Nucleus accumbens (tissue), 56 donors: ENCODE results near the gene OGFOD3.
"Not testable (repeated sequence)": the region's sequence is repeated elsewhere in the genome, so short reads cannot be mapped to it uniquely, and the experiment has no call there.

Experiments used
- DNase-seq, 56 donors: peaks; one replicate each; lab custom pipeline; 2025; lab: John Stamatoyannopoulos, UW

The OGFOD3 gene

GRCh38 chr17:82436601-82437324, 18.4 kb upstream of the OGFOD3 start:
- no peak for DNase-seq

DNA sequence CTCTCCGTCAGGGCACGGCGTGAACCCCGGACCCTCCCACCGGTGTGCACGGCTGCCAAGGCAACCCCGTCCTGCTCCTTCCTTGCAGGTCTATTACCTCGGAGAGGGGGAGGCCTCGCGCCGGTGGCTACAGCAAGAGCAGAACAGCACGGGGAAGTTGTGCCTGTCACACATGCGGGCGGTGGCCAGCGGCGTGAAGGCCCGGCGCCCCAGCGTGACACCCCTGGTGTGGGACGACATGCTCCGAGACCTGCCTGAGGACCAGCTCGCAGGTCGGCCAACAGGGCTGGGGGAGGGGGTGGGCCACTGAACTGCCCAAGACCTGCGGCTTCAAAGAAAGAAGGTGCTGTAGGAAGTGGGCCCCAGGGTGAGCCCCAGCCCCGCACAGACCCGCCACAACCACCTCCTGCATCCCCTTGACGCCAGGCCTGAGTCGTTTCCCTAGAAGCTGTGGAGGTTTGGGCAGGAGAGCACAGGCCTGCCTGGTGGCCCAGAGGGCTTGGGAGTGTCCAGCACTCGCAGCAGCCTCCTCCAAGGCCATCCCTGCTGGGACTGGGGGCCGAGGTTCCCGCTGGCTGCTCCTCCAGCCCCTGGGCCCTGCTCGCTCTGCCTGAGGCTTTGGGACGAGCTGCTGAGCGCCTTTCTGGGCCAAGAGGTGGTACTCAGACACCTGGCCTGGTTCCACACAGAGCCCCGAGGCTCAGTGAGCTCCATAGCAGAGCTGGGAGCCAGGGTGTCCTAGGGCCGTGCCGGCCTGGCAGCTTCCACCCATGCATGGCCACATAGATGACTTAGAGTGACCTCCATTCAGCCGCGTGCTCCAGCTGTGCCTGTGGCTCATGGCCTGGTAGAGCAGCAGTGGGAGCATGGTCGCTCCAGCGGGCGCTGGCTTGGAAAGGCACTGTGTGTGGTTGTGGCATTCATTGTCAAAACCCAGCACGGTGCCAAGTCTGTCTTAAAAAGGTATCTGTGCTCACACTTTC, 17.5 kb upstream of the OGFOD3 start:
- DNase-seq: no peak

DNA sequence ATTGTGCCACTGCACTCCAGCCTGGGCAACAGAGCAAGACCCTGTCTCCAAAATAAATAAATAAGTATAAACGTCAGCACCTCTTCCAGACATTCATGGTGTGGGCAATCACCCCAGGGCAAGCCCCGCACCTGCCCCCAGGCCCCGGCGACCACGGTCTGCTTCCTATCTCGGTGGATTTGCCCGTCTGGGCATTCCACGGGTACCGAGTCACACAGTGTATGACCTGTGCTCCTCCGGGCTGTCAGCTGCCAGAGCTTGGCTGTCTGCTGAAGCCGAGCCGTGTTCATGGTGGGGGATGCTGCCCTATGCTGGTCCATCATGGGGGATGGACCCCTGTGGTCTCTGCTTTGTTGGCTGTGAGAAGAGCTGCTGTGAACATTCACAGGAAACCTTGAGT, 16.7 kb upstream of the OGFOD3 start:
- DNase-seq: no peak

DNA sequence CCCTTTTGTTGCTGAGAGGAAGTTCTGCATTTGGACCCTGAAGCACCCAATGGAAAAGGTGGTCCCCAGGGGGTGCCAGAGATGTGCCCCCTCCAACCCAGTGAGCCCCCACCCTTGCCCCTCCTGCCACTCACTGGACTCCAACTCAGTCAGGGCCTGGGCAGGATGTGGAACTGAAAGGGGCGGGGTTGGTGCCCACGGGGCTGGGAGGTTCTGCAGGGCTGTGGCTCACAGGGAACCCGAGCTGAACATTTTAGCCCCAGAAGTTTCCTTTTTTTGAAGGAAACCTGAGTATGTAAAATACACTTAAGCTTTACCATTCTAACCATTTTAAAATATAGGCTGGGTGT, 15.8 kb upstream of the OGFOD3 start:
- DNase-seq: no peak

DNA sequence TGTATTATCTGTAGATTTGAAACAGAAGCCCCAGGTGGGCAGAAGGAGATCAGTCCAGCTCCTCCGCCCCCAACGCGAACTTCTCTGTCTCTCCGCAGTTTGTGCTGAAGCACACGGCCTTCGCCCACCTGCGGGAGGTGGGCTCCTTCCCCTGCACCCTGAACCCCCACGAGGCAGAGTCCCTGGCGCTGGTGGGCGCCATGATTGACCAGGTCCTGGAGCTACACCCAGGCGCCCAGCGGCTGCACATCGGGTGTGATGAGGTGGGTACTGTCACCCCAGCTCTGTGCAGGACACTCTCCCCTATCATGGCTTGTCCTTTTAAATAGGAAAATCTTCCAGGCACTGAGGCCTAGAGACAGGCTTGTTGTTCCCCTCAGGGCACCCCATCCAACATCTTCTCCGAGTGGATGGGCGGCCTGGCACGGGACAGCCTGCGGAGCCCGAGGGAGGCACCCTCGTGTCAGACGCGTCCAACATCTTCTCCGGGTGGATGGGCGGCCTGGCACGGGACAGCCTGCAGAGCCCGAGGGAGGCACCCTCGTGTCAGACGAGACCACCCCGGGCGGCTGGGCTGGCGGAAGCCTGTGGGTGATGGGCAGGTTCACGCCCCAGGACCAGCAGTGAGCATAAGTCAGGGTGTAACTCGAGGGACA, 15.3 kb upstream of the OGFOD3 start:
- DNase-seq: no peak

GRCh38 chr17:82432017-82432416, 13.6 kb upstream of the OGFOD3 start:
- DNase-seq: no peak

DNA sequence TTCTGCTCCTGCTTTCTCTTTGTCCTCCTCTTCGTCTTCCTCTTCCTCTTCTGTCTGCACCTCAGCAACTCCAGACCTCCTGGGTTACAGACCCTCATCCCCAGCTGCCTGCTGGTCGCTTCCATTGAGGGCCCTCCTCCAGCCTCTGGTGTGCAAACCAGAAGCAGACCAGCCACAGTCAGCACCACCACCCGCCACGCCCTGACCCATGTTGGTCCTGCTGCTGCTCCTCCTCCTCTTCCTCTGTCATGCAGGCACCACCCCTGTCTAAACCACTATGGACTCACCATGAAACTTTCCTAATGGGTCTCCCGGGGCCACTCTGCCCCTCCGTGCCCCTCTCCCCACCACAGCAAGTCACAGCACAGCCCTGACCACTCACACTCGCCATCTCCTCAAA, 11.4 kb upstream of the OGFOD3 start:
- no peak for DNase-seq

DNA sequence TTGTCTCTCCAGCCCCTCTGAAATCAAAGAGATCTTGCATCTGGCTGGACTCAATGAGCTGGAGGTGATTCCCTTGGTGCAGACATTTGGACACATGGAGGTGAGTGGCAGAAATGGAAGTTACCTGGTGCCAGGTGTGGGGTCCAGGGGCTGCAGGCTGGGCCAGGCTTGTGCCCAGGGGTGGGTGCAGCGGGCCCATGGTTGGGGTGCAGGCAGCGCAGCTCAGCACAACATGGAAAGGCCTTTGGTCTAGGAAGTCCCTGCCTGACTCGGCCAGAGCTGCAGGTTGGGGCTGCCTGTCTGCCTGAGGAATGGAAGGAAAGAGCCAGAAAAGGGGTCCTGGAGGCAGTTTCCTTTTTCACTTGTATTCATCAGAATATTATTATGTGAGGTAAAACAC, 10.2 kb upstream of the OGFOD3 start:
- DNase-seq: no peak

DNA sequence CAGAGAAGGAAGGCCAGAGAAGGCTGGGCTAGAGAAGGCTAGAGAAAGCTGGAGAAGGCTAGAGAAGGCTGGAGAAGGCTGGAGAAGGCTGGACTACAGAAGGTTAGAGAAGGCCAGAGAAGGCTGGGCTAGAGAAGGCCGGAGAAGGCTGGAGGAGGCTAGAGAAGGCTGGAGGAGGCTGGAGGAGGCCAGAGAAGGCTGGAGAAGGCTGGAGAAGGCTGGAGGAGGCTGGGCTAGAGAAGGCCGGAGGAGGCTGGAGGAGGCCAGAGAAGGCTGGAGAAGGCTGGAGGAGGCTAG, 6.4 kb upstream of the OGFOD3 start:
- DNase-seq: no peak

GRCh38 chr17:82424001-82424862, 5.8 kb upstream of the OGFOD3 start:
- DNase-seq: peak in 2 of 56 donors; percentile 15 to 44

DNA sequence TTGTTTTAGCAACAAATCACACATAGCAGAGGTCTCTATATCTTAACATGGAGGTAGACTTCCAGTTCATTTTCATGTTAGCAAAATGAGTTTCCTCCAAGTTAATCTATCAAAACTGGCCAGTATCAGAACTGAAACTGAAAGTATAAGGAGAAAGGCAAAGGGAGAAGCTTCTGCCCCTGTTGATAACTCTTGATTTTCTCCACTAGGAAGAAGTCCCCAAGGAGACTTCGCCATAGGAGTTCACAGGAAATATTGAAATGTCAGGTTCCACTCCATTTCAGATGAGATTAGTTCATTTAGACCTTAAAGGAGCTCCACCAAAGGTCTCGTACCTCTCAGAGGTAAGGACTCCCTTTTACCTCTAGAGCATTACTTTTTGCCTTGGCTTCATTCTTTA, 1.2 kb upstream of the OGFOD3 start:
- DNase-seq: no peak

DNA sequence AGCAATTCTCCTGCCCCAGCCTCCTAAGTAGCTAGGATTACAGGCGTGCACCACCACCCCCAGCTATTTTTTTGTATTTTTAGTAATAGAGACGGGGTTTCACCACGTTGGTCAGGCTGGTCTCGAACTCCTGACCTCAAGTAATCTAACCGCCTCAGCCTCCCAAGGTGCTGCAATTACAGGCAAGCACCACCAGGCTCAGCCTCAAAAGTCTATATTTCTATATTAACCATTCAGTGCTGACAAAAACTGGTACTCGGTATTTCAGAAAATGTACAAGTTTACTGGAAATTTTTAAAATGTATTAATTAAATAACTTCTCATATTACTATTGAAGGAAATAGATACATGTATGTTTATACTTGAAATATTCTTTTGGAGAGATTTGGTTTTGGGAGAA, 1.6 kb downstream of the OGFOD3 start:
- no peak for DNase-seq

DNA sequence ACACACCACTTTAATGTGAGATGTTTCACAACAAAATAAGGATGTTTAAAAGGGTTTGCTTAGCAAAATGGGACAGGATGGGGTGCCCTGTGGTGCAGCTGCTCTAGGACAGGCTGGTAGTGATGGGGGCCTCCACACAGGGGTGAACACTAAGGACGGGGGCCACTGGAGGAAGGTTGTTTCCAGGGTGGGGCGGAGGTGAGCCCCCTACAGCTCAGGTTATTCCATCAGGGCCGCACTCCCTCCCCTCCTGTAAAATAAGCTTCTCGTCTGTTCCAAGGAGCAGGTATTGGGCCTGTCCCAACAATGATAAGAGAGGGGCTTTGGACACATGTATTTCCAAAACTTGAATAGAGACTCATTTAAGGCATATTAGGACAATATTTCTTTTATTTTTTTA, 2.1 kb downstream of the OGFOD3 start:
- no peak for DNase-seq

GRCh38 chr17:82415786-82416185, 2.6 kb downstream of the OGFOD3 start:
- DNase-seq: no peak

DNA sequence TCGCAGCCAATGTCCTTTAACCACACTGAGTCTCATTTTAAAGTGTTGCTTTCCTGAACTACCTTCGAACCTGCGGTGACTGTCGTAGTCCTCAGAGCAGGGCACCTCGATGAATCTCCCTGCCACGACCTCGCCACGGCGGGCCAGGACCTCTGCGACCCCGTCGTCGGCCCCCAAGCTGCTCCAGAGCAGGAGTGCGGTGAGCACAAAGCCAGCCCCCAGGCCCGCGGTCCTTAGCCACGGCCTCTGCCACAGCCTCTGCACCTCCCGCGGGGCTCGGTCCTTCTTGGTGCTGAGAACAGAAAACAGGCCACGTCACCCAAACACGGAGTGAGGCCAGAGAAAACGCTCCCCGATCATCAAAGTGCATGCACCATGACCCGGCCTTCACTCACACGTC, 3.0 kb downstream of the OGFOD3 start:
- no peak for DNase-seq

- DNase-seq: peak in 40 of 56 donors; percentile 11 to 76 (median 50)
These were observed 3.7 kb downstream of the OGFOD3 start for GRCh38 chr17:82414548-82415281.

DNA sequence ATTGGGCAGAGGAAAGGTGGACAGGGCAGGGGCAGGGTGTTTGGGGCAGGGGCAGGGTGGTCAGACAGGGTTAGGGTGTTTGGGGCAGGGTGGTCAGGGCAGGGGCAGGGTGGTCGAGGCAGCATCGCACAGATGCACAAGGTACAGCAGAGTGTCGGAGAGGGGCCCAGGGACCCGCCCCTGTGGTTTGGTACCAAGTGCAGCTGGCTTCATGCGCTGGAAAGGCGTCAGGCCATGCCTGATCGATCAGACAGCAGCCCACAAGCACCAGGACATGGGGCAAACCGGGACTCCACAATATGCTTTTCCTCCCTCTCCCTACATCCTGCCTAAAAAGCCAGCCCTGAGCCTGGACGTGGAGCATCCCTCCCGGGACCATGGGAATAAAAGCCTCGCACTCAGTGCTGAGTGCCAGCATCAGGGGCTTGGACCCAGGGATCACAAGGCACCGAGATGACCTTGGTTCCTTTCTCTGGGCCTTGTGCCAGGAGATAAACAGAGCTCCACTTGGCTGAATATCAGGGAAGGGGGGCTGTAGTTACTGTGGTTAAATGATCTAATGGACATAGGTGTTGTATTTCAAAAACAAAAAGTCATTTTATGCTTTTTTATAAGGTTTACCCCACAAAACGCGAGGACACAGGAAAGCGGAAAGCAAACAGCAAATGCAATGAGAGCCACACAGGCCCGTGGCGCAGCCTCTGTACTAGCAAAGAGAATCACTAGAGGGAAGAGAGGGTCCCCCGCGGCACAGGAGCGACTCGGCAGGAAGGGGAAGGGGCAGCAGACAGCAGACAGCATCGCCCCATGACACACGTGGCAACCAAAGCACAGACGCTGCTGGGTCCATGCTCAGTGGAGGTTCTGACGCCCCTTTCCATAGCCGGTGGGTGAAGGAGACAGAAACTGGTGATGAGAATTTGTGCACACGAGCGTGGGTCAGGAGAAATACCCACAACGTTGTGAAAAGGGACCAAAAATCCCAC, 5.6 kb downstream of the OGFOD3 start:
- DNase-seq: no peak

GRCh38 chr17:82412081-82412480, 6.3 kb downstream of the OGFOD3 start:
- DNase-seq: not testable (repeated sequence)
